HG02870 (cell line): ENCODE results near the gene NDST4.

ENCODE experiments used
- ATAC-seq: cut with Tn5 transposase; IDR thresholded peaks from one replicate; pipeline ENCODE4 v1.9.1; 2021; ENCODE audit warnings: mild to moderate bottlenecking, moderate library complexity; ENCODE audit not compliant: unreplicated experiment

Gene NDST4

DNA sequence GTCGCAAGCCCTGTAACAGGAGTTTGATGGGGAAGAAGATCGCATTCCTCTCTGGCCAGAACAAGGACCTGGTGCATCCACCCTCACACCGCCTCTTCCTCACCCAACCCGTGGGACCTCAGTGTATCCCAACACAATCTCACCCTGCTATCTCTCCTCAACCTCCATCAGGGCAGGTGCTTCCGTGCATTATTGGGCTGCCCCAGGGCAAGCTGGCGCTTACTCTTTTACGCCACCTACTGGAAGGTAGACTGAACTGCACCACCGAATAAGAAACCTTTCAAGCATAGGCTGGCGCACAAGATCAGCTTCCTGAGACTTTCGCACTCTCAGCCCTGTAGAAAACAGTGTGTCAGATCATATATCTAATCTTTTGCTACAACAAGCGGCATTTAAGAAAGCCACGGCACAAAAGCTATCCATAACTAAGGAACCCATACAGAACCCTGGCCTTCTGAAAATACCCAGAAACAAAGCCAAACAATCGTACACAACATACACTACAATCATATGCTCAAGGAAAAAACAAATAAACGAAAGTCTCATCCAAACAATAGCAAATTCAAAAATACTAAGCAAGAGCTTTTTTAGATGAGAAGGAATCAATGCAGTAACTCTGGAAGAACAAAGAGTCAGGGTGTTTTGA, 305.5 kb downstream of the NDST4 start:
- peak; percentile 99 for ATAC-seq

DNA sequence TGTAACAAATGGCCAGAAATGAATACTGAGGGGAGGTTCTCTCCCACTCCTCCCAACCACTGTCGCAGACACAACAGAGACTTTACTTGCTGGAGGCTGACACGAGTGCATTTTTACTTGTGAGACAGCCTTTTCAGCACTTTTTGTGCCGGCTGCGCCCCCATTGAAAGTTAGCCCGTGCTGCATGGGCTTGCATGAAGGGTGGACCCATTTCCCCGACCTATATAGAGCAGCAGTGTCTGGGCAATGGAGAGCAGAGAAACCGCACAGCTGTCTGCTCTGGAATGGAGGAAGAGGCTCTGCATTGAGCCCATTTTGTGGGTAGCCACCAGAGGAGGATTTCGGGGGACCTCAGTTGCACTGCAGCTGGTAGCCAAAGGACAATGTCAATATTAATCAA, 306.1 kb downstream of the NDST4 start:
- ATAC-seq, result no peak

DNA sequence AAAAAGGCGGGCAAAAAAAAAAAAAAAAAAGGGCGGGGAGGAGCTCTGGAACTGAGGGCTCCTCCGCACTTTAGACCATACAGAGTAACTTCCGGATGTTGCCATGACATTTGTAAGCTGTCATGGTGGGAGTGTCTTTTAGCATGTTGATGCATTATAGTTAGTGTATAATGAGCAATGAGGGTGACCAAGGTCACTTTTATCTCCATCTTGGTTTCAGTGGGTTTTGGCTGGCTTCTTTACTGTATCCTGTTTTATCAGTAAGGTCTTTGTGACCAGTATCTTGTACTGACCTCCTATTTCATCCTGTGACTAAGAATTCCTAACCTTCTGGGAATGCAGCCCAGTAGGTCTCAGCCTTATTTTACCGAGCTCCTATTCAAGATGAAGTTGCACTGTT, 321.4 kb downstream of the NDST4 start:
- no peak for ATAC-seq

DNA sequence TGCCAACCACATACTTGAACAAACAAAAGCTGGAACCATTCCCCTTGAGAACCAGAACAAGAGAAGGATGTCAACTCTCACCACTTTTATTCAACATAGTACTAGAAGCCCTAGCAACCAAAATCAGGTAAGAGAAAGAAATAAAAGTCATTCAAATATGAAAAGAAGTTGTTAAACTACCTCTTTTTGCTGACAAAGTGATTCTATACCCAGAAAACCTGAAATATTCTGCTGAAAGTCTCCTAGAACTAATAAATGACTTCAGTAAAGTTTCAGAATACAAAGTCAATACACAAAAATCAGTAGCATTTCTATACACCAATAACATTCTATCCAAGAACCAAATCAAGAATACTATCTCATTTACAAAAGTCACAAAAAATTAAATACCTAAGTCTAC, 327.9 kb downstream of the NDST4 start:
- no peak for ATAC-seq

DNA sequence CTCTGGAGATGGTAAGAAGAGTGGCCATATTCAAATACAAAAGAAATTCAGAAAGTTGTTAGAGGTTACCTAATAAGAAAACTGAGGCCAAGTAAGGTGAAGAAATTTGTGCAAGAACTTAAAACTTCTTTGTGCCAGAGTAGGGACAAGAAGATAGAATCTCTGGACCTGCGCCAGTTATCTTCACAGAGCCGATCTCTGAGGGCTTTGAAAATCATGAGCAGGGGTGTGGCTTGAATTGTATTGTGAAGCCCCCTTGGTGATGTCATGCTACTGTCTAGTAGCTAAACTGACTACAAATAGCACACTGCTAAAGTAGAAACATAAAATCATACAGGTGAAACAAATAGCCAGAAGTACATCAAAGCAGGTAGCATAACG, 330.2 kb downstream of the NDST4 start:
- no peak for ATAC-seq

DNA sequence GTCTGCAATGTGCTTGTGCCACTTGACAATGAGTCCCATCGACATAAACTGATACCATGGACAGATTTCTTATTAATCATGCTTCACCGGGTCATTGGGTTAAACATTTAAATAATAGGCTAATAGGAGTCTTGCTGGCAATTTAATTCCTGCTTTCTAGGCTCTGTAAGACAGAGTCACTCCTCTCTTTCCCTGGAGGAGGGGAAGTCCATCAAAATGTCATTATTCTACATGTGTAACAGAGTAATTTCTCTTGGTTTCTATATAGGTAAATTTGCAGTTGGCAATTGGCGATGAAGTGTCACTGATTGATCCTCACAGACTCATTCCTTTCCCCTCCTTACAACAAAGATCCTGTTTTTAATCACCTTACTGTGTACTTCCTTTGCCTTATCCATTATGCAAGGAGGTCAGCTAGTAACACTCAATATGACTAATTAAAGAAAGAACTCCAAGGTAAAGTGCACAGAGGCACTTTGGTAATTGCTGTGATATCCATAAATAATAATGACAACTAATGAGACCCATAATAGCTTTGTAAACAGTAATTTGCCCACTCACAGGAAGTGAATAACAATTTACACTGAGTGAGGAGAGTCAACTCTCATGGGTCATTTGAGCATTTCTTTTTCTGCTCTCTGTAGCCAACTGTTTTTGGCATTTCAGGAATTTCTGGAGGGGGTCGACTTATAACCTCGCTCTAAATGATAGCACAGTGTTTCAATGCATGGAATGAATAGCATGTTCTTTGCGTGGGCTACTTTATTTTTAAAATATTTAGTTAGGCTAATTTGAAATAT, 330.8 kb downstream of the NDST4 start:
- no peak for ATAC-seq

DNA sequence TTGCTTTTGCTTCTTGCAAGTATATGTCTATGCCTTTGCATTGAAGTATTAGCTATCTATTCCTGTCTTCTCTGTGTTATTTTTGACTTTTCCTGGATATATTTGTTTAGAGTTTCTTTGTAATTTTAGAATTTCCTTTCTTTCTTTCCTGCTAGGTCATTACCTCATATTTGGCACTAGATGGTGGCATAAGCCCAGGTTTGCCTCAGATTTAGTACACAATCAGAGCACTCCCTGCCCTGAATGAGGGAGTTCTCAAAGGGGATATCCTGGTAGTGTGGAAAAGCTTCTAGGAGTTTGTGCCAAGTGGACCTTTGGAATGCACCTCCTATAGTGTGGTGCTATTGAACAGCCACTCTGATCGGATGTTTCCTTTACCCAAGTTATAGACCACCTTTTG, 333.2 kb downstream of the NDST4 start:
- no peak for ATAC-seq
